ENCODE results near the gene LY6G6F. TPM values are rescaled to one million over a fixed set of nuclear protein-coding genes. Genes with fewer than 3 reads are reported as not detected.

LY6G6F gene
- total and polyA plus RNA-seq, 2 experiments from 2014 or later: not detected

GRCh38 chr6:31752739-31753319 lies 46.2 kb downstream of the LY6G6F start:
- Histone ChIP-seq H3K36me3 (ENCODE audit: insufficient read depth) (no peaks in the 10 kb centered on the region), H3K9me2 (ENCODE audit: insufficient read depth) (no peaks in the 10 kb centered on the region), H3K4me3 (no peak overlapping the region), H3K27me3 (ENCODE audit: insufficient read depth) (no peaks in the 10 kb centered on the region), H4K20me1 (replicated peaks; ENCODE audit: insufficient read depth) (peaks cover 3% of the 10 kb centered on the region; the same call in 1 of the 2 replicates), H3K79me2 (replicated peaks; ENCODE audit: insufficient read depth) (no peaks in the 10 kb centered on the region), H3F3A (replicated peaks; ENCODE audit: low read depth) (0 out of 2 replicates have a peak, but pooled peaks cover 4% of the 10 kb centered on the region), H3K4me1 (ENCODE audit: insufficient read depth) (no peaks in the 10 kb centered on the region), H2AFZ (no peak overlapping the region), H3K4me2 (no peak overlapping the region), H3K27ac (ENCODE audit: low read depth) (no peak overlapping the region)
- no peak for DNase-seq (ENCODE audit: low spot score)
- Mint-ChIP-seq H3K36me3 (ENCODE audit: low read depth) (peaks cover 7% of the 10 kb centered on the region; the same call in 2 of the 3 replicates), H3K27me3 (ENCODE audit: insufficient read depth, low read depth, poor library complexity) (peaks cover 7% of the 10 kb centered on the region), H3K27ac (no peak overlapping the region), H3K4me3 (no peak overlapping the region), H3K4me1 (no peaks in the 10 kb centered on the region), H3K9me3 (no peaks in the 10 kb centered on the region)
- TF ChIP-seq ZNF462 (CRISPR knock-in tag; IDR thresholded peaks at IDR 0.05): no peak
- no peak for TF ChIP-seq ZNF331 (CRISPR knock-in tag; IDR thresholded peaks at IDR 0.05; ENCODE audit: low read depth)
- no peak for TF ChIP-seq ZNF114 (CRISPR knock-in tag; IDR thresholded peaks at IDR 0.05)
- TF ChIP-seq EZH2phosphoT487 (IDR thresholded peaks at IDR 0.05; ENCODE audit: unreplicated experiment): no peak
- TF ChIP-seq REST (IDR thresholded peaks at IDR 0.05; ENCODE audit: unreplicated experiment): no peak
- no peak for TF ChIP-seq CTCF (conservative IDR thresholded peaks at IDR 0.05; ENCODE audit: low read depth in 2 of 2)
- TF ChIP-seq JUNB (IDR thresholded peaks at IDR 0.05; ENCODE audit: unreplicated experiment): no peak
- no peak for TF ChIP-seq ETS1 (IDR thresholded peaks at IDR 0.05)
- no peak for TF ChIP-seq CREB1 (CRISPR knock-in tag; IDR thresholded peaks at IDR 0.05; ENCODE audit: low read depth)
- no peak for TF ChIP-seq POLR2AphosphoS5 (IDR thresholded peaks at IDR 0.05; ENCODE audit: low read depth)
- no peak for TF ChIP-seq NANOG (IDR thresholded peaks at IDR 0.05; ENCODE audit: borderline replicate concordance)
- TF ChIP-seq STAT1 (IDR thresholded peaks at IDR 0.05; ENCODE audit: unreplicated experiment): no peak
- no peak for TF ChIP-seq EZH2 (IDR thresholded peaks at IDR 0.05; ENCODE audit: low read depth, unreplicated experiment)
- no peak for ATAC-seq
